HG02973 (cell line): Measurements from ENCODE around the gene KRT24.

ENCODE experiments used
- ATAC-seq: cut with Tn5 transposase; IDR thresholded peaks from one replicate; pipeline ENCODE4 v1.9.1; 2021; ENCODE audit warnings: moderate library complexity; ENCODE audit not compliant: unreplicated experiment

Gene KRT24

GRCh38 chr17:40695874-40696472 lies 7.6 kb downstream of the KRT24 start:
- ATAC-seq, result no peak

- no peak for ATAC-seq
These were observed 9.0 kb downstream of the KRT24 start for GRCh38 chr17:40694584-40694983.

DNA sequence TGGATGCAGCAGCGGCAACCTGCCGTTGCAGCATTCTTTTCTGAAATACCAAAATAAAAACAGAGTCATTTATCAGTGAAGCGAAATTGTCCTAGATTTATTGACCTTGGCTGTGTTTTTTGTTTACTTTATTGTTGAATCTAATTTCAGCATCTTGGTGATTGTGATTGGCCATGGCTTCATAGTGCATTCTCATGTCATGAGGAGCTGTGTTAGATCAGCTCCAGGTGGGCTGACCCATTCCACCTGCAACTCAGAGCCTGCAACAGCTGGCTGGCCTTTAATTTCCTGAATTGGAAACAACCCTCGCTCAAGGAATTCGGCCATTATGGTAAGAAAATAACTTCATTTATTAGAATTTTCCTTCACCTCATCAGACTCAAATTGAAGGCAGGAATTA lies 16.4 kb downstream of the KRT24 start:
- no peak for ATAC-seq

GRCh38 chr17:40686192-40686591 lies 17.4 kb downstream of the KRT24 start:
- no peak for ATAC-seq

GRCh38 chr17:40680998-40681397 lies 22.6 kb downstream of the KRT24 start:
- ATAC-seq, result no peak

GRCh38 chr17:40679523-40679907 lies 24.0 kb downstream of the KRT24 start:
- no peak for ATAC-seq

- ATAC-seq, result no peak
These were observed 24.5 kb downstream of the KRT24 start for GRCh38 chr17:40678902-40679522.

DNA sequence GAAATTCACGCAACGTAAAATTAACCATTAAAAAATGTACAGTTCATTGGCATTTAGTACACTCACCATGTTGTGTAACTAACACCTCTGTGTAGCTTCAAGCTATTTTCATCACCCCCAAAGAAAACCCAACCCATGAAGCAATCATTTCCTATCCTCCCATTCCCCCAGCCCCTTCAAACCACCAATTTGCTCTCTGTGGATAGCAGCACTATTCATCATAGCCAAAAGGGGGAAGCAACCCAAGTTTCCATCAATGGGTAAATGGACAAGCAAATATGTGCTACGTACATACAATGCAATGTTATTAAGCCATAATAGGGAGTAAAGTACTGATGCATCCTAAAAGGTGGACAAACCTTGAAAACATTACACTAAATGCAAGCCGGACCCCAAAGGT lies 27.6 kb downstream of the KRT24 start:
- no peak for ATAC-seq

DNA sequence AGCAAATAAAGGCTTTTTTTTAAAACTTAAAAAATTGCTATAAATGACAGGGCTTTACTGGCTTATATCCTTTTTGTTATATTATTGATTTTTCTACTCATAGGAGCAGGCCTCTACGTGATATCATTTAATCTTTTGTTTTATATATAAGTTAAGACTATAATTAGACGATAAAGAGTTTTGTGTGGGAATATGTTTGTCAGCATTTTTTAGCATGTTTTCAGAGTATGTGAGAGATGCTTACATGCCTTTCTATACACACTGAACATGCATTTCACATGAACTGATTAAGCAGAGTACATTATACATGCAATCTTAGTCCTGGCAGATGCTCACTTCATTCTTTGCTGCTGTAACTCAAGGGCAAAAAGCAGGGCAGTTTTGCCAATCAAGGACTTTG lies 30.9 kb downstream of the KRT24 start:
- no peak for ATAC-seq

DNA sequence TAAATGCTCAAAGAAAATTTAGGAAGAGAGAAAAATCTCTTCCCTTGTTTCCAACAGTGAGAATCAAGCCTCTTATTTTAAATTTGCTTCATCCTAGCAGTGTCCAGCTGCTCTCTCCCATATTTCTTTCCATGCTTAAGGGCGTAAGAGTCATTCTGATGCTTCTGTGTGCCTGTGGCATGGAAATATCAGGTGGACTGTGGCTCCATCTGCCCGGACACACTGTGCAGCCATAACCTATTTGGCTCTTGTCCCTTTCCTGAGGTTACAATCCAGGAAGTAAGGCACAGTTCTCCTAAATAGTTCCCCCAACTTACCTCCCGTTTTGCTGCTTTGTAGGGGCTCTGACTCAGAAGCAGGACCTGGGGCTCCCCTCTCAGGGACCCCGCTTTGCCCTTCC lies 32.3 kb downstream of the KRT24 start:
- no peak for ATAC-seq

- ATAC-seq, result no peak
These were observed 37.2 kb downstream of the KRT24 start for GRCh38 chr17:40666331-40666730.

GRCh38 chr17:40664582-40665333 lies 38.8 kb downstream of the KRT24 start, which contains the start of gene KRT222:
Gene KRT222, minus strand, starts transcription at chr17:40665177. Its CDS starts 78 bp downstream, at chr17:40665099.
- no peak for ATAC-seq

DNA sequence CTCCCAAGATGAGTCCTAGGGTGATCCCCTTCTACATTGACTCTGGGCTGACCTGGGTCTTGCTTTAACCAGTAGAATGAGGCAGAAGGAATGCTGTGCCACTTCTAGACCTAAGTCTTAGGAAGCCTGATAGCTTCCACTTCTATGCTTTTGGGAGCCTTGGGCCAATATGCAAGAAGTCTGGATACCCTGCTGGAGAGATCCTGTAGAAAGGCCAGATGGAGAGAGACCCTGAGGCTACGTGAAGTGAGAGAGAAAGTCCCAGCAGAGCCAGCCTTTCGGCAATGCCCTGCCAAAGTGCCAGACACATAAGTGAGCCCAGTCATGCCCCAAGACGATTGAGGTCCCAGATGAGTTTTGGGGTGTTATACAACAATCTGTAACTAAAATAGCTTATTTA lies 40.3 kb downstream of the KRT24 start:
- ATAC-seq, result no peak

GRCh38 chr17:40659911-40660310 lies 43.6 kb downstream of the KRT24 start:
- no peak for ATAC-seq

GRCh38 chr17:40658396-40658795 lies 45.2 kb downstream of the KRT24 start:
- no peak for ATAC-seq

- ATAC-seq, result no peak
These were observed 51.6 kb downstream of the KRT24 start for GRCh38 chr17:40651939-40652338.

DNA sequence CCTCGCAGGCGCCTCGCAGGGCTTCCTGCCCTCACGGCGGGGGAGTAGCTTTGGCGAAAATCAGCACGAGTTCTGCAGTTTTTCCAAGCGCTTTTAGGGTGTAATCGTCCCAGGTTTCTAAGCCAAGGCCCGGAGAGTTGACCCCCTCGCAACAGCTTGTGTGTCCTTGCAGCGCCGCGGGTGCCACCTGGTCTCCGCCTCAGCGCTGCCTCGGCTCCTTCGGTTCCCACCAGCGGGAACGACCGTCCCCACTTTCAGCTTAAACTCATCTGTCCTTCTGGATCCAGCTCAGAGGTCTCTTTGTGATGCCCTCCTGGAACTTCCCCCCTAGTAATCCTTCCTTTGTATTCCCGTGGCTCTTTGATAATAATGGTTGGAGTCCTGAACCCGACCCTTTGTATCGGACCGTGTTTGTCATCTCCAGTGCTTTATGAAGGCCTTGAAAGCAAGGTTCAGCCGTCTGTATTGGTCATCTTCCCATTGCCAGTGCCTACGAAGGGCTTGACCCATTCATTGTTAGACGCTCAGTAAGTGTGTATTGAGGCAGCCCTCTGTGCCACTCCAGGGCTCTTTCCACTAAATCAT lies 55.1 kb downstream of the KRT24 start:
- ATAC-seq, result peak; percentile 11
